Umbilical cord (tissue), 2 donors: ENCODE data around the gene PPP1R15B. TPM values are rescaled to one million over a fixed set of nuclear protein-coding genes. Genes with fewer than 3 reads are reported as not detected.

Experiments
- DNase-seq: peaks from one replicate; pipeline ENCODE4 v3.0.0-alpha.2; 2015; ENCODE audit warnings: low spot score
- total RNA-seq: library from RNA; depleted of rRNA; stranded (reverse); fragments of >200 nt; gene quantifications from one replicate; pipeline ENCODE4 v1.2.3, GENCODE V29; 2014; ENCODE audit warnings: low replicate concordance; ENCODE audit not compliant: insufficient read depth

The PPP1R15B gene
- 42.4 TPM for total RNA-seq

DNA sequence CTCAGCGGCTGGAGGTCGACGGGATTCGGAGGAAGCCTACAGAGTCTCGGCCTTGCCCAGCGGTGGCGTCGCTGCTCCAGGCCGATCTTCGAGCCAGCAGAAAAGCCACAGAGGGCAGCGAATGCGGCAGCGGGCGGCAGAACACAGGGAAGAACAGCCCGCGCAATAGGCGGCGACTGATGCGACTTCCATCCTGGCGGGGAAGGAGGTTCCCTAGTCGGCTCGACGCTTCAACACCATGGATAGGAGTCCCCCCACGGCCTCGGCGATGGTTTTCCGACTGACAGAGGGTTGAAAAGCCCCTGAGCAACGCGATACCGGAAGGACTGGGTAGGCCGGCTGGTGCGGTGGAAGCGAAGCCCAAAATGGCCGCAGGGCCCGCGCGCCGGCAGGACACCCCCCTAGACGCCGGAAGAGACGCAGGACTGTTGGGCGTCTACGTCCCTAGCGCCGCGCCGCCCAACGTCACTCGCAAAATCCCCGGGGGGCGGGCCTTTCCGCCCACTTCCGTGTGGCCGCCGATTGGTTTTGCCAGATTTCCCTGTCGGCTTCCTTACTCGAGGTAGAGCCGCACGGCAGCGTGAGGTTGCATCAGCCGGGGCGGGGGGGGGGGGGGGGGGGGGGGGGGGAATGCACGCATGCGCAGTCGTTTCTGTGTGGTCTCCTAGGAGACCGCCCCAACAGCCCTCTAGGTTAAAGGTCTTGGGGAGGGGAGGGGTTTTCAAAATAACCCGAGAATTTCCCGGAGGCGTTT lies at the start of gene PPP1R15B:
PPP1R15B (minus strand) TSS at position 367 of the 754 bp plus-strand sequence. CDS start 406 bp downstream, outside the sequence.
- peak; percentile 99 for DNase-seq

DNA sequence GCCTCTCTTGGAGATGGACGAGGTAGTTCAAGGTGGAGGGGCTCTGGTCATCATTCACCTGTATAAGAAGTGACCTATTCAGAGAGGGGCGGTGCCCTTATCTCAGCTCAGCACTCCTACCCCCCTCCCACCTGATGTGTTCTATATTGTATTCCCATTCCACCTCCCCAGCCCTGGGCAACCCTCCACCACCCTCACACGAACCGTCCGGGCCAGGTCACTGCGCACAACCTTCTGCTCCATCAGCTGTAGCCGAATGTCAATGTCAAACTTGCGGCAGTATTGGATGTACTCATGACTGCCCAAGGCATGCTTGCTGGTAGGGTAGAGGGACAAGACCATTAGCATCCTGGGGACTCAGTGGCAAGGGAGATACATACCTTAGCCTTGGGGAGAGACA lies 48.7 kb upstream of the PPP1R15B start:
- DNase-seq, result no peak

DNA sequence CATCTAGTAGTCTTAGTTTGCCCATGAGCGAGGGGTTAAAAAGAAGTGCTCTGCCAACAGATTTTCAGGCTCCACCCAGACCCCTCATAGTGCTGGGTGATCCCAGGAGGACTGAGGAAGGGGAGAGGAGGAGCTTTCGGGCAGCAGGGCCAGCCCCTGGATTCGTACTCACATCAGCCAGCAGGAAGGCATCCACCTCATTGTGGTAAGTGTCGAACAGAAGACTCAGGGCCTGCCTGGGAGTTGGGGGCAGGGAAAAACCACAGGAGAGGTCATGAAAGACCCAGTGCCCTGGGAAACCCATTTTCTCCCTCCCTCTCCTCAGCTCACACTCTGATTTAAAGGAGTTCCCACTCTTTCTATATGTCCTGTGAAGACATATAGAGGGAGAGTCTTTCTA lies 48.1 kb upstream of the PPP1R15B start:
- no peak for DNase-seq

DNA sequence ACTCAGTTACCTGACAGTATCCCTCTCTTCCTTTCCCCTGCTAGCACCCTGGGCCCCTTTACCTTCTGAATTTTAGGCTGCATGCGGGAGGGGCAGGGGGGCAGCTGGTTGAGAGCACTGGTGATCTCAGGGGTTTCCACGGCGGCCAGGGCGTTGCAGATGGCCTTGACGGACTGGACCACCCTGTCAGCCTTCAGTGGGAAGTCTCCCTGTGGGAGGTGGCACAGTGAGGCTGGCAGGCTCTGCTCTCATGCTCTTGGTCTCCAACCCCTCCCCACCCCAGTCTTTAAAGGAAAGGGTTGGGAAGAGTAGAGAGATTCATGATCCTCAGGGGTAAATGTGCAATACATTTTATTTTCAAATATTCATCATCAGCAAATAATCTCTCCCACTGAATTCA lies 46.0 kb upstream of the PPP1R15B start:
- DNase-seq, result no peak

DNA sequence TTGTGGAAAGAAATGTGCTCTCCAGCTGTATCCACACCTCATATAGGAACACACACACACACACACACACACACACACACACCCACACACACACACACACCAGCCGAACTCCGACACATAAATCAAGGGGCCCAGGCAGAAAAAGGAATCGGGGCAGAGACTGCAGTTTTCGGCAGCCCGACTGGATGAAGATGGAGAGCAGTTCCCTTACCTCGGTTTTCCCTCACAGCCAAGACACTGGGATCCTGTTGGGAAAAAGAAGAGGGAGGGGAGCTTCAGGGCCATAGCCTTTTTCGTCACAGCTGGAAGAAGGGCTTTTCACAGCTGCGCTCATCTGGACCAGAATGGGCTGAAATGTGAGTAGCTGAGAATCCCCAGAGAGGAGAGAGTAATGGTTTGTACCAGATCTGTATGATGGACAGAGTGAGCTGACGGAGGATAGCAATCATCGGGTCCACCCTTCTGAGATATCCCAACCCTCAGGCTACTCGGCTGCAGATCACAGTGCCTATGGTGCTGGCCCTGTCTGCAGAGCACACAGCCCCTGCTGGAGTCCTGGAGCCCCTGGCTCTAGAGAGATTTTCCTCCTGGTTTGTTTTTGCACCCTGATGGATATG lies 45.3 kb upstream of the PPP1R15B start:
- DNase-seq, result peak; percentile 64

DNA sequence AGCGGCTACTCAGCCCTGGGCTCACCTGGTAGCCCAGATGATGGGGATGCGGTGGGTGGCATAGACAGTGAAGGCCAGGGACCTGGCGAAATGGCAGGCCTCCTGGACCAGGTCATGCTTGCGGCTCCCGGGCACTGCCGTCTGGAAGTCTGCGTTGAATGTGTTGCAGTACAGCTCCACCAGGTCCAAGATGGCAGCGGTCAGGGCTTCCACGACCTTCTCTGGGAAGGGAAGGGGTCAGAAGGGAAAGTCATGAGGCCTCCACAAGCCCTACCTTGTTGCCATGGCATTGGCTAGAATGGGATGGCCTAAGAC lies 44.2 kb upstream of the PPP1R15B start:
- no peak for DNase-seq

DNA sequence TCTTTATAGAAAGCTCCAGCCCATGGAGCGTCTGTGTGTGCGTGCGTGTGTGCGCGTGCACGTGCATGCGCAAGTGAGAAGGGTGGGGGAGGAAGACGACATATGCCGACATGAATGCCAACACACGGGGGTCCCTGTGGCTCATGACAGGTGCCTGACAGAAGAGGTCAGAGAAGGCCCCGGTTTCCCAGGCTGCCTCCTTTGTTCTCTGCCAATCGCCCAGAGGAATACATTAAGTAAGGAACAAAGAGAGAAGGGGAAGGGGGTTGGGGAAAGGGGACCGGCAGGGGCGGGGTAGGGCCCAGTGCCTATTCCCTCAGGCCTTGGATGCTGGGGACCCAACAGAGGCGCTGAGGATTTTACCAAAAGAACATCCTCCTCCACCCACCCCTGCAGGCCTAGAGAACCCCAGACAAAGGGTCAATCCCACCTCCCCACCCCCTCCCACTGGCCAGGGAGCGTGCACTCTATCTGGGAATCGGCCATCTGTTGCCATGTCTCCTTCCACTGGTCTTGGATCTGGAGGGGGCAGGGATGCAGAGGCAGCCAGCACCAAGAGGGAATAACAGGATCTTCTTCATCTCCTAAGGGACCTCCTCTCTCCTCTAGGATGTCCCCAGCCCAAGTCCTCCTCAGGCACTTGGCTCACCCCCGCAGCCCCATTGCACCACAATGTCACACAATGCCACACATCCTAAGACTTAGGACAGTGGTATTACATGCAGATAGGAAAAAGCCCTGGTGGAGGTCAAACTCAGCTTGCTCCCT lies 43.6 kb upstream of the PPP1R15B start:
- DNase-seq, result no peak

DNA sequence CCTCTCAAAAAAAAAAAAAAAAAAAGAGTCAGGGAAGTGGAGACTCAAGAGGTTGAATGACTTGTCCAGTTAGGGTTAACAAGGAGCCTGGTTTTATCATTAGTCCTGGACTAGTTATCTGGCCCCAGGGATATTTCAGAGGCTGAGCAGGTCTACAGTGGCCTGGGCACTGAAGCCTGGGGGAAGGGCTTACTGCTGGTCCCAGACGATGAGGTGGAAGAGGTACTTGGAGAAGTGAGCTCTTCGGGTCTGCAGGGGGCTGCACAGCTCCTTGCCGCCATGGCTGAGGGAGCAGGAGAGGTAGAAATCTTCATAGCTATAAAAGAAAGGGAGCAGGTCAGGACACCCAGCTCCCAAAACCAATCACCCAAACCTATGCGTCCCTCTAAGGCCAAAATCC lies 42.9 kb upstream of the PPP1R15B start:
- DNase-seq, result no peak

DNA sequence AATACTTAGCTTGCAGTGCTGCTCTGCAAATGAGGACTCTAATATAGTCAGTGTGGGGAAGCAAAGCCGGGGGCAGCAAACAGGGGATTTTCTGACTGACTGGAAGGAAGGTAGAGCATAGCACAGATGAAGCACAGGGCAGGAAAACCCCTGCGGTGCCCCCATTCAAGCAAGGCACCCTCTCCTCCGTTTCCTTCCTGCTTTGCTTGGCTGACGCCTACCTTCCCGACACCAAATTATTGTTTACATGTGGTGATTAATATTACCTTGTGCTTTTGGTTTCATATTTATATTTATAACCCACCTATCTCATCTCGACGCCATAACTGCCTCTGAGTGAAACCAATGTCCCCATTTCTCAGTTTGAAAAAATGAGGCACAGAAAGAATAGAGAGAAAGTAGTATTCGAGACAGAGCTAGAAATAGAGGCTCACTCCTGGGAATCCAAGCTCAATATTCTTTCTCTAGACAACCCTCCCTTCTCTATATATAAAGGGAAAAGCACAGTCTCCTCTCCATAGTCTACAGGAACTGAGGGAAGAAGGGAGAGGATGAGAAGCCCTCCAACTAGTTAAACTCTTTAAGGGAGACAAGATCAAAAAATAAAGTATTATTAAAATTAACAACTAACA lies 41.6 kb upstream of the PPP1R15B start:
- no peak for DNase-seq

DNA sequence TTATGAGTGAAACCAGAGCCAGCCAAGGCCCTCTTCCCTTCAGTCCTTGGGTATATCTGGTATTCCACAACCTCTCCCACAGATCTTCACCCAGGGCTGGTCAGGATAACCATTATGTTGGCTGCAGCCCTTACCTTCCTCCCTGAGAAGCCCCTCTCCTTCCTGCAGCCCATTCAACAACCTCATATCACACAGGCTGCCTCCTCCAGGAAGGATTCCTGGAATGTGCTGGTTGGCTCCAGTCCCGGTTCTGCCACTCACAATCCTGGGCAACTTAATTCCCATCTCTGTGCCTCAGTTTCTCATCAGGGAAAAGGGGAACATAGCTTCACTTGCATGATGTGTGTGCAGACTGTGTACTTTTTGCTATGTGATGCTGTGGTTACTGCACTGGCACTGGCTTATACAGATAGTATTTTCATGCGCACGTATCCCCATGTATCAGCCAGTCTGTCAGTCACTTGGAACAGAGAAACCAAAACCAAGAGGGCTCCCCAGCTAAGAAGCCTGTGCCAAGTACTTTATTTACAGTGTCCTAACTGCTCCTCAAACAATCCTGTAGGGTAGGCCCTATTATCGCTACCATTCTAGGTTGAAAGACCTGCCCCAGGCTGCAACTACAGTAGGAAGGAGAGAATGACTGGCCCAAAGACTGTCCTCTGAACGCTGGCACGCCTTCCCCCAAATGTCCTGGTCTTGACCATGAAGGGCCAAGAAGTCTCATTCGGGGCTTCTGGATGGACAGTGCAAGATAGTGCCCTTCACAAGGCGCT lies 39.9 kb upstream of the PPP1R15B start:
- no peak for DNase-seq

DNA sequence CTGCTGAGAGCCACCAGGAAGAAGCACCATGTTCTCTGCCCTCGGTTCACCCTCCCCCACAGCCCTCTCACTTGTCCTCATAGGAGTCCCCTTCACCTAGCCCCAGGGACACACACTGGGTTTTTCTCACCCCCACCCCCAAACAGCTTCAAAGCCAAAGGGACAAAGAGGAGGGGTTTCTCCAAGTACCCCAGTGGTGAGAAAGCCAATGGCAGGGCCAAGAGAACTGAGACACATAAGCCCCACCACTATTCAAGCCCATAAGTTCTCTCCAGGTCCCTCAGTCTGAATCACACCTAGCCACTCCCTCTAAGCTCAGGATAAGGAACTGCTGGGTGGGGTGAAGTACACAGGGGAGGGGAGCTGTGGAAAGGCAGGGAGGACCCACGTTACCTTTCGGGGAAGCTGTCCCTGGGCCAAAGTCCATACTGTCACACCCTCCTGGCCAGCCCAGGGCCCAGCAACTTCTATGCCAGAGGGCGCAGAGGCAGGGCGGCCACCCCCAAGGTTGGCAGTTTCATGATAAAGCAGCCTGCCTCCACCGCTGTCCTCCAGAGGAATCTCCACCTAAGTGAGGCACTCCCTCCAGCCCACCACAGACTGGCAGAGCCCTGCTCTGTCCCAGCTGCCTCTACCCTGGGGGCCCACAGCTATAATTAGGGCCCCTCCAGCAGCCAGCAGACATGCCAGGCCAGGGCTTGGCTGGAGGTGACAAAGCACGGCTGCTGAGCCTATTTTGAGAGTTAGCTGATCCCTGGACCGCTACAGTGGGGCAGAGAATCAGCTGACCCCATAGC lies 39.0 kb upstream of the PPP1R15B start:
- no peak for DNase-seq

DNA sequence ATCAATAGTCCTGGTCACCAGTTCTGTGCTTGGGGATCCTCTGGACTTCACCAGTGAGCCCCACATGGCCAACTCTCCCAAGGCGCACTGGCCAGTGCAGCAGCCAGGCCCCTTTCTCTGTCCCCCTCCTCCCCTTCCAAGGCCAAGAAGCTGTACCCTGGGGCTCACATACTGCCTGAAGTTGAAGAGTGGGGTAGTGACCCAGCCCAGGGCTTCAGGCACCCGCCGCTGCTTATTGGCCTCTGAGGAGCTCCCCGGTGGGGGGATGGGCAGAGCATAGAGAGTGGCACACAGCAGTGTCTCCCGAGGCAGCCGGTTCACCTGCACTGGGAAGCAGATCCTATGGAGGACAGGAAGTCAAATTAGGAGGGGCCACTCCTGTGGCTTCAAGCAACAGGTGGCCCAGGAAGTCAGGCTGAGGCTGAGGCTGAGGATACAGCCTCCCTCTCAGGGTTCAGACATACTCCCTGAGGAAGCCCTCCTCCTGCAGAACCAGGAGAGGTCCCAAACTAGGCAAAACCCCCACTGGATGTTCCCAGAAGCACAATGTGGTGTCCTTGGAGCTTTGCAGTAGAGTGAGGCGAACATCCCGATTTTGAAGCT lies 38.2 kb upstream of the PPP1R15B start:
- no peak for DNase-seq

DNA sequence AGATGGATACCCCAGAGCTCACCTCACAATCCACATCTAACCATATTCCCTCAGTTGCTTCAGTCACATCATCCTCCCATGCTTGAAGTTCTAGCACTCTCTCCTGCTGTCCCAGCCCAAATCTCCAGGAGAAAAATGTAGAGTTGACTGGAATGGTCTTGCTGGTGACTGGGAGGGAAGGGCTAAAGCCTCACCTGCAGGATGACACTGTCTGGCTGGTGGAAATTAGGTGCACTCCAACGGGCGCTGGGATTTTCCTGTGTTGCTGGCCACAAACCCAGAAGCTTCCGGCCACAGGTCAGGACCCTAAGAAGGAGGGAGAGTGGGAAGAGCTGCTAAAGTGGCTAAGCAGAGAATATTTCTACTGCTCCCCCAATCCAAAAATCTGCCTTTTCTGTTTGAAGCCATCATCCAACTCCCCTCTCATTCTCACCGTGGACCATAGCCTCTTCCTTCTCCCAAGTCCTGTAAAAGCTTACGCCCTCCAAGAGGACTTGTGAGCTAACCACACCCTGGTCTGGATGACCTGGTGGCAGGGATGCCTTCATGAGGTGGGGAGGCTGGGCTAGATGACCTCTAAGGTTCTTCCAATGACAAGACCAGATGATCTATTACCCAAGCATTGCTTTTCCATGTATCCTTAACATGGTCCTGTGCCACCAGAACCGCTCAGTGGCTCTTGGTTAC lies 37.5 kb upstream of the PPP1R15B start:
- DNase-seq, result no peak

DNA sequence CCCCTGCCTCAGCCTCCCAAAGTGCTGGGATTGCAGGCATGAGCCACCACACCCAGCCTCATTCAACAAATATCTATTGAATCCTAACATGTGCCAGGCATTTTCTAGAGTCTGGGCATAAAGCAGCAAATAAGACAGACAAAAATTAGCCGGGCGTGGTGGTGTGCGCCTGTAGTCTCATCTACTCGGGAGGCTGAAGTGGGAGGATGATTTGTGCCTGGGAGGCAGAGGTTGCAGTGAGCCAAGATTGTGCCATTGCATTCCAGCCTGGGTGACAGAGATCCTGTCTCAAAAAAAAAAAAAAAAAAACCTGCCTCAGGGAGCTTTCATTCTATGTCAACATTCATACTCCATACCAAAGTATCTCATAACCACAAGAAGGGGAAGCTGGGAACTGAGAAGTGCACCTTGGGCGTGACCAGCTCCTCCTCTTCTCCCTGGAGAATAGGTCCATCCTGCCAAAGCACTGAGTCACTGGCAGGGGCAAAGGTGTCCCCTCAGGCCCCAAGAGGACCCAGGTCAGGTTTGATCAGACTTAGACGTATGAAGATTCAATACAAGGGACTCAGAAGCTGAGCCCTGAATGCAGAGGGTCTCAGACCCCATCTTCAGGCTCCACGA lies 36.8 kb upstream of the PPP1R15B start:
- DNase-seq, result no peak

DNA sequence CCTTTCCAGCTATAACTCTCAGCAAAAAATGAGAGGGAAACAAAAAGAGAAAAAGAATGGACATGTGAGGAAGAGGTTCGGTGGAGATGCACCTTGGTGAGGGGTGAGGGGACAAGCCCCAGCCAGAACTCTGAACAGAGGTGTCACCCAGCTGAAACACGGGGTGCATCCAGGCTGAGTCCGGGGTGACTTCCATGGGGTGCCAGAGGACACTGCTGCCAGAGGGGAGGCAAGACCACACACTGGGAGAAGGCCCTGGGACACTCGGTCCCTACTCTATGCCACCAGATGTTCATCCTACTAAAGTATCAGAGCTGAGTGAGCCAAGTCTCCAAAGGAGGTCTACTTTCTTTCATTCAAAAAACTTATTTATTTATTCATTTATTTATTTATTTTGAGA lies 36.1 kb upstream of the PPP1R15B start:
- no peak for DNase-seq

DNA sequence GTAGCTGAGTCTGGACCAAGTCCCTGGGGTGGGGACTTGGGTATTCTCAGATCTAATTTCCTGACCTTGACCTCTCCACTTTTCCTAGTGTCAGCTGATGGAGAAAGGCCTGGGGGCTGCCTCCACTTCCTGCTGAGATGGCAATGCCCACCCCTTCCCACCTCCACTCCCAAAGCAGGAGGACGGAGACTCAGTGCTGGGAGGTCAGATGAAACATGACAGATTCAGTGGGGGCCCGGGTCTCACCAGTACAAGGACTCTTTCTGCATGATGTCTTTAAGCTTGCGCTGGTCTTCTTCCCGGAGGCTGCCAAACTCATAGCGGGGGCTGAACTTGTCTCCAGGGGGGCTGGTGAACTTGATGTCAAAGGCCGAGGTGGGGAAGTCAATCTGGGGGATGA lies 35.6 kb upstream of the PPP1R15B start:
- no peak for DNase-seq

DNA sequence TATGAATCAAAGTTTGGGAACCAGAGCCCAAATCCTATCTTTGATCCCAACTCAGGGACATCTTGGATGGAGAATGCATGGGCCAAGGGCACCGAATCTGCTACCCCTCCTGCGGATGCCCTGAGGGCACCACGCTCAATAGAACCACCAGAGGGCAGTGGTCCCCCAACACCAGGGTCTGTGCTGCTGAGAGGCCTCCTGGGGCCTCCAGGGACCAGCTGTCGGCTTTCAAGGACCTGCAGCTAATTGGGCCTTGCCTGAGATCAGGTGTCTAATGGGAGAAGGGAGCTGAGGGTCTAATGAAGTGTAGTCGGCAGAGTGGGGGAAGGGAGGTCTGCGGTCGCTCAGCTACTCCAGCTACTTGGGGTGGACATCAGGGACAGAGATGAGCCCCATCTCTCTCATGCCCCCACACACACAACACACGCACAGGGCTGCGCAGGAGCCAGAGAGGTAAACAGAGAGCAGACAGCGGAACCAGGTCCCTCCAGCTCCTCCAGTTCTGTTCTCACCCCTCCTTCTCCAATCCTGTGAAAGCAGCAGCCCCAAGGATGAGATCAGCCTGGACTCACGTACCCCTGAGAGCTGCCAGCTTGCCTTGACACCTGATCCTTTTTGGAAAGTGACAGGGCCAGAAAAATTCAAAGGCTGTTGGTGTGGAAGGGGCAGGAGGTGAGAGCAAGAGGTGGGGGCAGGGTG lies 34.9 kb upstream of the PPP1R15B start:
- peak; percentile 60 for DNase-seq

DNA sequence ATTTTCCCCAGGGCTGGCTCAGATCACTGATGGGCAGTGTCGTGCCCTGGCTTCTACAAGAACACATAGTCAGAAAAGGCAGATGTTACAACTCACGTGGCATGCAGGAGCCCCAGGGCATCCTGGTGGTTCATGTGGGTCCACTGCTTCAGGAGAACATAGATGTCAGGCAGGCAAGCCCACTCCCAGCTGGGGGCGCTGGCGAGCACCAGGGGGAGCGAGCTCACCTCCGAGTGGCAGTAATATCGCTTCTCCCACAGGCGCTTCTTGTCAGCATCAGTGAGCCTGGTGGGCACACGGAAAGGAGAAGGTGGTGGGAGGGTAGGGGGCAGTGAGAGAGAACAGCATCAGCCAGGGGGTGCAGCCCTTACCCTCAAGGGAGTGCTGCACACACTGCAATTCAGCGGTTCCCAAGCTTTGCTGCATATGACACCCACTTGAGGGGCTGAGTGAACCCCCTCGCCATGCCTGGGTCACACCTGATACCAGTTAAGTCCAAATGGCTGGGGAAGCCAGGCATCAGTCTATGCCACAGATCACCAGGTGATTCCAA lies 34.3 kb upstream of the PPP1R15B start:
- no peak for DNase-seq
